ENCODE data around the gene PTMS.

Gene PTMS

GRCh38 chr12:6752167-6752920 is 13.8 kb upstream of the PTMS start:
- no peak for DNase-seq (ENCODE audit: low read depth)

DNA sequence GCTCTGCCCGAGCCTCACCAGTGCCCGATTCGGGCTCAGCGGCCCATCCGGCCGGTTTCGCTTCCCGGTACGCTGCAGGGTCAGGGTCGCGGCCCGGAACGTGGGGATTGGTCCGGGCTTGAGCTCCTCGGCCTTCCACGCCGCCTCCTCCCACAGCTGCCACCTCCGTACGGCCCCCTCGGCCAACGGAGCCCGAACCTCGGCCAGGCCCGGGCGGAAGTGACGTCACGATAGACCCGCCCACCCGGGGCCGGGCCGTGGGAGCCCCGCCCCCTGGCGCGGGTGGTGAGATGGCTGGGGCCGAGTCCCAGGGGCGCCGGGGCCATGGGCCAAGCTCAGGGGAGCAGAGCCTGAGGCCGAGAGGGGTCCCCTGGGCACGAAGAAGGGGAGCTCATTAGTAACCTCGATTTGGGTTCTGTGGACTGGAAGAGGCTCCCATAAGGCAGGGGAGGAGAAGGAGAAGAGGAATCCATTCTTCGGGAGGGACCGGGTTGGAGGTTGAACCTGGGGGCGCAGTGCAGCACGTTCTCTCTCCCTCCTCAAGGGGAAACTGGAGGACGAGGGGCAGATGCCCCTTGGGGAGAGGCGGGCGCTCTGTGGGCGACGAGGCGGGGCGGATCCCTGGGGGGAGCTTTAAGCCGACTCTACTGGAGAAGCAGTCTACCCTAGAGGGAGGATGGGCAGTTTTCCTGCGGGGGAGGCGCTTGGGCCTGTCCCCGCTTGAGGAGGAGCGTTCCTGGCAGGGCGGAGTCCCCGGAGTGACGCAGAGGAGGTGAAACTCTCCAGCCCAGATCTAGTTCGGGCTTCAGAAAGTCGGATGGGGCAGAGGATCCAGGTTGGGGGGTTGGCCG is 13.0 kb upstream of the PTMS start, which contains the start of gene MLF2:
MLF2 (minus strand) TSS at position 221 of the 851 bp plus-strand sequence. CDS start 807 bp downstream, outside the sequence.
- peak; percentile 97 for DNase-seq (ENCODE audit: low read depth)

GRCh38 chr12:6753772-6754356 is 12.3 kb upstream of the PTMS start:
- DNase-seq (ENCODE audit: low read depth): no peak

- DNase-seq (ENCODE audit: low read depth): no peak
Observed at GRCh38 chr12:6754411-6754810, 11.8 kb upstream of the PTMS start.

DNA sequence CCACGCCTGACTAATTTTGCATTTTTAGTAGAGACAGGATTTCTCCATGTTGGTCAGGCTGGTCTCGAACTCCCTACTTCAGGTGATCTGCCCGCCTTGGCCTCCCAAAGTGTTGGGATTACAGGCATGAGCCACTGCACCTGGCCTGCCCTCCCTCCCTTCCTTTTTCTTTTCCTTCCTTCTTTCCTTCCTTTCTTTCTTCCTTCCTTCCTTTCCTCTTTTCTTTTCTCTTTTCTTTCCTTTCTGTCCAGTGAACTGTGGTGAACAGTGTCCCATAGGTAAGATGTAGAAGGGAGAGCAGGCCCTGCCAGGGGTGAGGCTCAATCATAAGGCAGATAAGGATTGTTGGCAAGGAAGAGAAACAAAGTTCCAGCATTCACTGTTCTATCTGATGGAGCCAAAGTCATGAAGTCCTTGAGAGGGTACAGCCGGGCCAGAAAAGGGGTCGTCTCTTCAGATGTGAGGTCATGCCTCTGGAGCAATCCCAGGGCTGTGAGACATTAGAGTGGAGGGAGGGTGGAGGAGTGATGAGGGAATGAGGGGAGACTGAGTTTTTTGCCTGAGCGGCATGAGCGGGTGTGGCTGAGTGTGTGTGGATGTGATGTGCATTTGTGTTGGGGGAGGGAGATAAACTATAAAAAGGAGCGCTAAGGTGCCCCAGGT is 9.0 kb upstream of the PTMS start:
- DNase-seq (ENCODE audit: low read depth): no peak

DNA sequence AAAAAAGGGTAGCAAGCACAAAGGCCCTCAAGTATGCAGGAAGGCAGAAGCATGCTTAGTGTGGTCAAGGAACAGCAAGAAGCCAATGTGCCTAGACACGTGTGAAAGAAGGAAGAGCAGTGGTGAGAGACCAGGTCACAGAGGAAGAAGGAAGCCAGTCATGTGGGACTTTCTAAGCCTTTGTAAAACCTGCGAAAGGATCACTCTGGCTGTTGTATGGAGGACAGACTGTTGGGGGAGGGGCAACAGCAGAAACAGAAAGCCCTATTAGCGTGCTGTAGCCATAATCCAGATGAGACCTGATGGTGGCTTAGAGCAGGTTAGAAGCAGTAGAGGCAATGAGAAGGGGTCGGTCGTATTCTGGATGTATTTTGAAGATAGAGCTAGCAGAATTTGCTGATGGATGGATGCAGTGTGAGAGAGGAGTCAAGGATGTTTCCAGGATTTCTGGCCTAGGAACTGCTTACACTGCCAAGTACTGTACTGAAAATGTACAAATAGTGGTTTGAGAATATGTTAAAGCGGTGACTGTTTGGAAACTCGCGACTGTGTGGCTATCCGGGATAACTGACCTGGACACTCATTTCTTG is 7.6 kb upstream of the PTMS start:
- DNase-seq (ENCODE audit: low read depth): no peak

GRCh38 chr12:6759741-6760140 is 6.4 kb upstream of the PTMS start:
- DNase-seq (ENCODE audit: low read depth): no peak

- DNase-seq (ENCODE audit: low read depth): no peak
Observed at GRCh38 chr12:6763380-6763779, 2.8 kb upstream of the PTMS start.

GRCh38 chr12:6764011-6764828 is 1.9 kb upstream of the PTMS start:
- DNase-seq (ENCODE audit: low read depth): no peak

DNA sequence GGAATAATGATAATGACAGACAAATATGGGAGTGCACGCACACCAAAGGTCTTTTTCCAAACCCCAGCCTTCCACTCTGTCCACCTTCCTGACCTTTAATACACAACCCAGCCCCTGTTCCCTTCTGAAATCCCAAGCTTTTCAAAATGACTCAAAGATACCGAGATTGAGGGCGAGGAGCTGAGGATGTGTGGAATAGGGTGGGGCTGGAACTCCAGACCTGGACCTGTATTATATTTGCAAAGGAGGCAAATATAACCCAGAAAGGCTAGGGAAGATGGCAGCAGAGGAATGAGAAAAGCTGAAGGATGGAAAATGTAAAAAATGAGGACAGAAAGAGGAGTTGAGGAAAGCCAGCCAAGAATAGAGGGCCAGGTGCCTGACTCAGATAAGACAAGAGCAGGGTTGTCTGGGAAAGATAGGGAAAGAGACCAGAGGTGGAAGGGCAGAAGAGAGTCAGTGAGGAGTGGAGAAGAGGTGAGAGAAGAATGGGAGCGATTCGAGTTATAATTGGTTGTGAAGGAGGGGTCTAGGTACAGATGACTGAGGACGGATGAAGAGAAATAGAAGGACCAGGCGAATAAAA is 1.0 kb upstream of the PTMS start:
- no peak for DNase-seq (ENCODE audit: low read depth)

DNA sequence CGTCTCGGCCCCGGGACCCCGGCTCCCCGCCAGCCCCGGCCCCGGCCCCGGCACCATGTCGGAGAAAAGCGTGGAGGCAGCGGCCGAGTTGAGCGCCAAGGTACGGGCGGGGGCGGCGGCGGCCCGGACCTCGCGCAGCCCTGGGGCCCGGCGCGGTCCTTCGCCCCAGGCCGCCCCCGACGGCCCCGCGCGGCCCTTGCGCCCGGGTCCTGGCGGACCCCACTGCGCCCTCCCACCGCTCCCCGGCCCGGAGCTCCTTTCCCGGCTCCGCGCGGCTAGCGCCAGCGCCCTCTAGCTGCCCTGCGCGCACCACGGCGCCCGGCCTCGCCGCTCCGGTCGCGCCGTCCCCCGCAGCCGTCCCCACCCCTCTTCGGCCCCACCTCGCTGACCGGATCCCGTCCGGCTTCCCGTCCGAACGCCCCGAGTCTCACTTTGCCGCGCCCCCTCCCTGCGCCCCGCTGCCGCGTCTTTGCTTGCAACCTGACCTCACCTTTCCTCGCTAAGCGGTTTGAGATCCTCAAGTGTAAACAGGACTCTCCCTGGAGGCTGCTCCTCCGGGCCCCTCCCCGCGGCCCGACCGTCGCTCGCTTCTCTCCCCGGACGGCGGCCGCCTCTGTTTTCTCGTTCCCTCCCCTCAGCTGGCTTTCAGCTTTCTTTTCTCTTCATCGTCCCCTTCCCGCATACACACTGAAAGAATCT is 637 bp downstream of the PTMS start:
- DNase-seq (ENCODE audit: low read depth): no peak

DNA sequence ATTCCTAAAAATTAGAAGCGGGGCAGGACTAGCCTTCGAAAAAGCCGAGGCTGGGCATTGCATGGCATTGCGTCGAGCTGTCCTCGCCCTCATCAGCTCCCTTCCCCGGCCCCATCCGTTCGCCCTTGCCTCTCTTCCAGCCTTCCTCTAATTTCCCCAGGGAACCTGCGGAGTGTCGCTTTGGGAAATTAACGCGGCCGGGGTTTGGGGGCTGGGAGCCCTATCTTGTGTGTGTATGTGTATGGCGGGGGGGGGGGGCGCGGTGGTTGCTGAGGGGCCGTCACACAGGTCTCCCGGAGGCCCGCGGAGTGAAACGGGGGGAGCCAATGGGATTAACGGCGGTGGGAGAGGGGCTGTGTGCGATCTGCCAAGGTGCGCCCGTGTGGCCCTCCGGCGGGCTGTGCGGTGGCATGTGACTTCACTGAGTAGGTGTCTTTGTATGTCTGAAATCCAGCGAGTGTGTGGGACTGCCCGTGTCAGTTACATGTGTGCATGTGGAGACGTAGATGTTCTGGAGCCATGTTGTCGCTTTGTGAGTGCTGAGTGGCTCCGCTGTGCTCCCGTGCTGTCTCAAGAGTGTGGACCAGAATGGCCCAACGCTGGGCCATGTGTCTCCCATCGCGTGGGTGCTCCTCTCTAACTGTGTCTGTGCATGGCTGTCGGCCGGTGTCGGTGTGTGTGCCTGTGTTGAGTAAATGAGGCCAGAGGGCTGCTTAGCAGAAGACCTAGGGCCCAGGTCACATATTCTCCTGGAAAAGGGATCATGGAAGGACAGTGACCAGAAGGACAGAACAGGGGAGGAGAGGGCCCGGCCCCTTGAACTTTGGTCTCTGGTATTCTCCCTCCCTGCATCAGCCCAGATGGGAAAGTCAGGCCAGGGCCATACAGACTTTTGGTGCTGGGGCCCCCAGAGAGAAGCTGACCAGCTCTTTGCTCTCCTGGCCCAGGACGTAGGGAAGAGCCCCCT is 1.5 kb downstream of the PTMS start:
- DNase-seq (ENCODE audit: low read depth): no peak

- DNase-seq (ENCODE audit: low read depth): no peak
Observed at GRCh38 chr12:6768437-6768914, 2.3 kb downstream of the PTMS start.

GRCh38 chr12:6768990-6769389 is 2.8 kb downstream of the PTMS start:
- no peak for DNase-seq (ENCODE audit: low read depth)

GRCh38 chr12:6769666-6770065 is 3.5 kb downstream of the PTMS start:
- no peak for DNase-seq (ENCODE audit: low read depth)

DNA sequence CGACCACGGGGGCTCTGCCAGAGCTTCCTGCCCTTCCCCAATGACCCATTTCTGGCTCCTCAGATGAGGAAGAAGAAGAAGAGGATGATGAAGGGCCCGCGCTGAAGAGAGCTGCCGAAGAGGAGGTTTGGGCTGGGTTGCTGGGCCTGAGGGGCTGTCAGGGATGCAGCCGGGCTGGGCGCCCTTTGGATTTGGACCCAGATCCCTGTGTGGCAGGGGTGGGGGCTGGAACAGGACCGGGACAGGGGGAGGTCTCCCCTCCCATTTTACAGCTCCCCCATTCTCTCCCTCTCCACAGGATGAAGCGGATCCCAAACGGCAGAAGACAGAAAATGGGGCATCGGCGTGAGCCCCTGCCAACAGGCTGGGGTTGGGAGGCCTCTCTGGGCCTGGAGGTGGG is 3.9 kb downstream of the PTMS start:
- DNase-seq (ENCODE audit: low read depth): no peak

GRCh38 chr12:6770600-6770999 is 4.4 kb downstream of the PTMS start:
- DNase-seq (ENCODE audit: low read depth): no peak

GRCh38 chr12:6771091-6771495 is 4.9 kb downstream of the PTMS start:
- no peak for DNase-seq (ENCODE audit: low read depth)

Measured in stimulated activated CD4-positive, alpha-beta T cell treated with anti-CD3 and anti-CD28 coated beads, Interleukin-2, amount 100 ng/mL, for 4 hours (primary cell).